Cardiac muscle cell (in vitro differentiated cells and primary cell): ENCODE results near the gene NECTIN1. TPM values are rescaled to one million over a fixed set of nuclear protein-coding genes. Genes with fewer than 3 reads are reported as not detected.

ENCODE experiments used
- DNase-seq, 2 donors: peaks; one replicate each; pipeline versions ENCODE4 v3.0.0 to v3.0.0-alpha.2; 2010 to 2017; ENCODE audit warnings: low read depth in 1 of 2, low spot score in 1 of 2
- H3K27ac ChIP-seq: fragments of 200-600 bp; sonication (generic); 2 replicates; pipeline ENCODE4 v1.5.1; 2016
- H3K27me3 ChIP-seq: fragments of 200-600 bp; sonication (generic); 2 replicates; pipeline ENCODE4 v1.6.0; 2016; ENCODE audit warnings: control low read depth
- H3K36me3 ChIP-seq: fragments of 200-600 bp; sonication (generic); 2 replicates; pipeline ENCODE4 v1.5.1; 2016; ENCODE audit warnings: control low read depth
- H3K4me1 ChIP-seq: fragments of 200-600 bp; sonication (generic); 2 replicates; pipeline ENCODE4 v1.8.1; 2017; ENCODE audit warnings: low read depth, mild to moderate bottlenecking, mixed run types
- H3K4me3 ChIP-seq: fragments of 200-600 bp; sonication (generic); 2 replicates; pipeline ENCODE4 v1.5.1; 2016; ENCODE audit warnings: mild to moderate bottlenecking
- H3K9me3 ChIP-seq: fragments of 200-600 bp; sonication (generic); 2 replicates; pipeline ENCODE4 v1.5.1; 2017; ENCODE audit warnings: low read depth, mild to moderate bottlenecking, control low read depth
- polyA plus RNA-seq: library from polyadenylated mRNA; unstranded; fragments of >200 nt; fragmentation: Nextera tagmentation; extraction: Ambion mirVana; gene quantifications from 2 replicates; pipeline ENCODE4 v1.2.1, GENCODE V29; 2016
- total RNA-seq: library from RNA; depleted of rRNA; stranded (reverse); fragments of >200 nt; gene quantifications from 2 replicates; pipeline ENCODE4 v1.2.3, GENCODE V29; 2016
- TF ChIP-seq, protein P1 (sequence below): IDR thresholded peaks from 2 replicates; pipeline ENCODE4 v1.5.1; 2012; ENCODE audit warnings: low read depth, mild to moderate bottlenecking, low read length

The NECTIN1 gene
- total and polyA plus RNA-seq, 2 experiments from 2014 or later, result 5.2 to 9.1 TPM

DNA sequence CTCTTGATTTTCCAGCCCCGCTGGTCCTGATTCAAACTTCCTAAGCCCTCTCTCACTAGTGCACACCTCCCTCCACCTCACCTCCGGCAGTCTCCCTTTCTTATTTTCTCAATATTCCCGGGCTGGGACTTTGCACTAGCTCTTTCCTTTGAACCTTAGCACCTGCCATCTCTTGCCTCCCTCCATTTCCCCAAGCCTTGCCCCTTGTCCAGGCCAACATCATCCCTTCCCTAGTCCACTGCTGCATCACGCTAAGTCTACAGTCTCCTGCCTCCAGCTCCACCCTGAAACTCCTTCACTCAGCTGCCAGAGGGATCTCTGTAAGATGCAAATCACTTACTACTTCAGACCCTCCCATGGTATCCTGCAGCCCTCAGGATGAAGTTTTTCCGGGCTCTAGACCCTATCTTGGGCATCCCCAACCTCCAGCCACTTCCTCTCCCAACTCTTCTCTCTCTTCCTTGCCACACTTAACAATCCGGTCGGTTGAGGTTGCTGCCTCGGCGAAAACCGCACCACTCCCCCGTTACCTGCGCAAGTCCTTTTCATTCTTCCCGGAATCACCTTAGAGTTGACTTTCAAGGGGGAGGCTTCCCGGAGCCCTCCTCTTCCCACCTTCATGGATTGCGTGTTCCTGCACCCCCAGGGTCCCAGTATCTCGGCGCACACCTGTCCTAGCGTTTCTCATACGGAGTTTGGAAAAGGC lies 42.7 kb downstream of the NECTIN1 start:
- no peak for DNase-seq
- H3K36me3 ChIP-seq, result no peaks in the 10 kb centered on the region
- TF ChIP-seq, protein P1, sequence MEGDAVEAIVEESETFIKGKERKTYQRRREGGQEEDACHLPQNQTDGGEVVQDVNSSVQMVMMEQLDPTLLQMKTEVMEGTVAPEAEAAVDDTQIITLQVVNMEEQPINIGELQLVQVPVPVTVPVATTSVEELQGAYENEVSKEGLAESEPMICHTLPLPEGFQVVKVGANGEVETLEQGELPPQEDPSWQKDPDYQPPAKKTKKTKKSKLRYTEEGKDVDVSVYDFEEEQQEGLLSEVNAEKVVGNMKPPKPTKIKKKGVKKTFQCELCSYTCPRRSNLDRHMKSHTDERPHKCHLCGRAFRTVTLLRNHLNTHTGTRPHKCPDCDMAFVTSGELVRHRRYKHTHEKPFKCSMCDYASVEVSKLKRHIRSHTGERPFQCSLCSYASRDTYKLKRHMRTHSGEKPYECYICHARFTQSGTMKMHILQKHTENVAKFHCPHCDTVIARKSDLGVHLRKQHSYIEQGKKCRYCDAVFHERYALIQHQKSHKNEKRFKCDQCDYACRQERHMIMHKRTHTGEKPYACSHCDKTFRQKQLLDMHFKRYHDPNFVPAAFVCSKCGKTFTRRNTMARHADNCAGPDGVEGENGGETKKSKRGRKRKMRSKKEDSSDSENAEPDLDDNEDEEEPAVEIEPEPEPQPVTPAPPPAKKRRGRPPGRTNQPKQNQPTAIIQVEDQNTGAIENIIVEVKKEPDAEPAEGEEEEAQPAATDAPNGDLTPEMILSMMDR, result no peak
- no peak overlapping the region for H3K4me3 ChIP-seq
- no peaks in the 10 kb centered on the region for H3K27me3 ChIP-seq
- peaks cover 16% of the 10 kb centered on the region for H3K4me1 ChIP-seq
- H3K27ac ChIP-seq, result no peak overlapping the region
- no peaks in the 10 kb centered on the region for H3K9me3 ChIP-seq

DNA sequence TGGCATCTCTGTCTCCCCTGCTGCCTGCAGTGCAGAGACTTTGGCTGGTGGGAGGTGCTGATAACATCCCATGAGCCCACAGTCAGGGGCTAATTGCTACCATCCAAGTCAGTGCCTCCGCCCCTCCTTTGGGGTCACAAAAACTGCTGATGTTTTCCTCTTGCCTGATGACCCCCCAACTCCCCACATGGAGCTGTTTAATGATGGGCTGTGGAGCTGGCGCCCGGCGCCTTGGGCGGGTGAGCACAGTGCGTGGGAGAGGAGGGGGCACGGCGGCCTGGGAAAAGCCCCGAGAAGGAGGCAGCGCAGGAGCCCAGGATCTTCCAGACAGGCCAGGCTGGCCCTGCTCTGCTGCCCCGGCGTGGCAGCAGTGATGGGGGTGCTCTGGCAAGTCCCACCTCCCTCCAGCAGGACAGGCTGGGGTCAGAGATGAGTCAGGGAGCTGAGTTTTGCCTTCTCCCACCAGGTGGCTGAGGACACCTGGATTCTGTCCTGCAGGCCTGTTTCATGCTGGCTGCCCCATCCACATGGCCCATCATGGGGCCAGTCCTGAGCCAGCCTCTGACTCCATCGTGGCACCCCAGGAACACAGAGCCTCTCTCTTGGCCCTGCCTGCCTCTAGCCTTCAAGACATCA lies 43.8 kb downstream of the NECTIN1 start:
- Histone ChIP-seq H3K4me1 (peaks cover 16% of the 10 kb centered on the region), H3K9me3 (no peaks in the 10 kb centered on the region), H3K27ac (no peak overlapping the region), H3K27me3 (no peaks in the 10 kb centered on the region), H3K4me3 (no peak overlapping the region), H3K36me3 (no peaks in the 10 kb centered on the region)
- no peak for DNase-seq
- TF ChIP-seq, protein P1, result no peak

DNA sequence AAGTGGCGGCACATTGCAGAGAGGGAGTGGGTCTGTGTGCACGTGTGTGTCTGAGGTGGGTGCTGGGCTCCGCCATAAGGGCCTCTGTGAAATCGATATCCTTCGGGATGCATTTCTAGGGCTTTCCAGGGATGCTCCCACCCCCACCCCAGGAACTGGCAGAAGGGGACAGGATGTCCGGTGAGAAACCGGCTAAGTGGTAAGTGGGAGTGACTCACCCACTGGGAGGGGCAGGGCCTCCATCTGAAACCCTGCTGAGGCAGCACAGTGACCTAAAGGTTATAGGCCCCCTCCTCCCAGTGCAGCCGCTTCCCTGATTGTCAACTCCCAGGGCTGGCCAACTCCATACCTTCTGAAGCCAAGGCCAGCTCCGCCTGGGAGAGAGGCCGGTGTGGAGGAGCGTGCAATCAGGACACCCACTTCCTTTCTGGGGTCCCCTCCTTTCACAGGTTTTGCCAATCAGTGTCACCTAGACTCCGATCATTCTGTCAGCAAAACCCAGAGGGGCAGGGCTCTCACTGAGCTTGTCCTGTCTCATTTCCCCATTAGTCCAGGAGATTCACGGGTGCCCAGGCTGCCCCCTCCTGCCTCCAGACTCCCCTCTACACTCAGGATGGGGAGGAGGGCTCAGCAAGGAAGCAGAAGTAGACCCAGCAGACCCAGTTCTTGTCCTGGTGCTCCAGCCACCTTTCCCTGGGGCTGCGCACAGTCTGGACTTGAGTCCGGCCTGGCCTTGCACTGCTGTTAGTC lies 44.5 kb downstream of the NECTIN1 start:
- no peaks in the 10 kb centered on the region for H3K36me3 ChIP-seq
- TF ChIP-seq, protein P1, result no peak
- no peak overlapping the region for H3K4me3 ChIP-seq
- peak in 1 of 2 donors; percentile 64 for DNase-seq
- no peak overlapping the region for H3K27ac ChIP-seq
- peaks cover 16% of the 10 kb centered on the region for H3K4me1 ChIP-seq
- H3K9me3 ChIP-seq, result no peaks in the 10 kb centered on the region
- H3K27me3 ChIP-seq, result no peaks in the 10 kb centered on the region

DNA sequence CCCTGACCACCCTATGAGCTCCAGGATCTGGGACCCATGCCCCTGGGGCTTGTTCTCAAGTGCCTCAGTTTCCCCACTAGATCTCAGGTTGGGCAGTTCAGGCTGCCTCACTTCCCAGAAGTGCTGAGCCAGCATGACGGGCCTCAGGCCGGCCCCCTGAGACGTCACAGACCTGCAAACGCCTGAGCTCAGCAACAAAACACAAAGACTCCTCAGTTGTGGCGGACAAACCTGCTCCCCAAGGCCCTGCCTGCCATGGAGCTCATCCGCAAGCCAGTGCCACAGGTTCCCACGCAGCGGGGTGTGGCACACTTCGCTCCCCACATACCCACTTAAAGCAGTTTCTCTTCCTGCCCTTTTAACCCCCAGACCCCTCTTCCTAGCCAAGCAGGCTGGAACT lies 45.2 kb downstream of the NECTIN1 start:
- no peak overlapping the region for H3K27ac ChIP-seq
- H3K36me3 ChIP-seq, result no peaks in the 10 kb centered on the region
- DNase-seq, result no peak

DNA sequence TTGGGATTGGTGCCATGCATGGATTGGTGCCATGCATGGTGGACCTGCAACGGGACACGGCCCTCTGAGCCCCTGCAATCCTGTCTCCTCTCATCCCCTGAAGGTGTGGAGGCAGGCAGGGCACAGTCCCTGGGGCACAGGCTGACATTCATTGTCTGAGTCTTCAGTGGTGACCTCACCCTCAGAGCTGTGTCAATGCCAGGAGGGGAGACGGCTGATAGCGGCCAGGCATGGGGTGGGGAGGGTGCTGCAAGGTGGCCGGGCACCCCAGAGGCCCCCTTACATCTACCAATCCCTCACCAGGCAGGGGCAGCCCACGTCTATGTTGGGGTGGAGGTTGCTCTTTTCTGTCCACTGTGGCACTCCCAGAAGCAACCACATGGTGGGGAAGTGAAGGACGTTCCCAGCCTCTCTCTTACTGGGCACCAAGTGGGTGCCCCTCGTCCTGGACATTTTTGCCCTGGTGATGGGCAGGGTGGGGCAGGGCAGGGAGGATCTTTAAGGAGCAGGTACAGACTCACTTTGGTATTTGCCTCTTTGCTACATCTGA lies 47.6 kb downstream of the NECTIN1 start:
- TF ChIP-seq, protein P1, result peak; percentile 15
- Histone ChIP-seq H3K27me3 (no peaks in the 10 kb centered on the region), H3K27ac (no peak overlapping the region), H3K4me3 (no peak overlapping the region), H3K36me3 (no peaks in the 10 kb centered on the region), H3K4me1 (peaks cover 16% of the 10 kb centered on the region), H3K9me3 (no peaks in the 10 kb centered on the region)
- no peak for DNase-seq

More for the DNA sequence above, 45.2 kb downstream of the NECTIN1 start:
- H3K4me1 ChIP-seq, result peaks cover 16% of the 10 kb centered on the region
- H3K9me3 ChIP-seq, result no peaks in the 10 kb centered on the region
- no peaks in the 10 kb centered on the region for H3K27me3 ChIP-seq
- TF ChIP-seq, protein P1, result no peak
- no peak overlapping the region for H3K4me3 ChIP-seq
